Adrenal gland (tissue), 5 donors: Measurements from ENCODE around the gene ZNF506.

Experiments
- CTCF ChIP-seq, 6 experiments: fragments of 450-650 bp in 4 of 6; fragments of 200-600 bp in 2 of 6; sonication (generic) in 1 of 6; IDR thresholded peaks; 1 replicate in 5 of 6; 2 replicates in 1 of 6; pipeline versions ENCODE4 v1.5.1 to v1.8.0; 2016 to 2021; ENCODE audit warnings: antibody characterized with exemption in 6 of 6, mild to moderate bottlenecking in 2 of 6, moderate library complexity in 1 of 6
- POLR2A ChIP-seq, 2 donors: fragments of 450-650 bp; IDR thresholded peaks; one replicate each; pipeline ENCODE4 v1.6.1; 2017; ENCODE audit warnings: antibody characterized with exemption in 2 of 2, mild to moderate bottlenecking in 2 of 2, moderate library complexity in 1 of 2
- donor health status: DM: no; HTN: no; CAD: no.

GRCh38 chr19:19816679-19817078 lies 4.9 kb downstream of the ZNF506 start:
- no peak for TF ChIP-seq CTCF (IDR thresholded peaks at IDR 0.05)
- TF ChIP-seq POLR2A (IDR thresholded peaks at IDR 0.05): no peak
